ENCODE data around the gene KBTBD6. TPM values are rescaled to one million over a fixed set of nuclear protein-coding genes. Genes with fewer than 3 reads are reported as not detected.

KBTBD6 gene
- total RNA-seq, 2 donors from 2014 or later = 8.5 to 10.2 TPM

DNA sequence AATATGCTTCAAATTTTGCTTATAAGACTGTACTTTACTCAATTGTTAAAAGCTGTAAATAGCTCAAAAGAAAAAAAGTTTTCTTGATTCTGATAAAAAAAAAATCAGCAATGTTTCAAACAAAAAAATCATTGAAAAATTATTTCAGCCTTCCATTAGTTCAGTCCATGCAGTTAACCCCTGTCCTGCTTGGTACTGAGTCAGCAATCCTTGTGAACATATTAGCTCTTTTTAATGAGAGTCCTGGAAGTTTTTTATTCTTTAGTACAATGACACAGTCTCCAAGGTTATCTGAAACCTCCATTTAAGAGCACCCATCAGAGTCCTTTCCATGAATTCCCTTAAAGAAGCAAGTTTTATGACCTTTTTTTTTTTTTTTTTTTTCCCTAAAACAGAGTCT, 21.4 kb upstream of the KBTBD6 start:
- H3K4me1 ChIP-seq (ENCODE audit: control insufficient read depth, insufficient read depth, low read length) = no peaks in the 10 kb centered on the region
- peaks cover 28% of the 10 kb centered on the region for H3K36me3 Mint-ChIP-seq (ENCODE audit: low read depth)
- DNase-seq = no peak
- no peak overlapping the region for H3K4me3 ChIP-seq (ENCODE audit: low read length)
- no peaks in the 10 kb centered on the region for H3K27me3 Mint-ChIP-seq (ENCODE audit: insufficient read depth)
- no peak overlapping the region for H3K27ac Mint-ChIP-seq
- TF ChIP-seq, protein P1, sequence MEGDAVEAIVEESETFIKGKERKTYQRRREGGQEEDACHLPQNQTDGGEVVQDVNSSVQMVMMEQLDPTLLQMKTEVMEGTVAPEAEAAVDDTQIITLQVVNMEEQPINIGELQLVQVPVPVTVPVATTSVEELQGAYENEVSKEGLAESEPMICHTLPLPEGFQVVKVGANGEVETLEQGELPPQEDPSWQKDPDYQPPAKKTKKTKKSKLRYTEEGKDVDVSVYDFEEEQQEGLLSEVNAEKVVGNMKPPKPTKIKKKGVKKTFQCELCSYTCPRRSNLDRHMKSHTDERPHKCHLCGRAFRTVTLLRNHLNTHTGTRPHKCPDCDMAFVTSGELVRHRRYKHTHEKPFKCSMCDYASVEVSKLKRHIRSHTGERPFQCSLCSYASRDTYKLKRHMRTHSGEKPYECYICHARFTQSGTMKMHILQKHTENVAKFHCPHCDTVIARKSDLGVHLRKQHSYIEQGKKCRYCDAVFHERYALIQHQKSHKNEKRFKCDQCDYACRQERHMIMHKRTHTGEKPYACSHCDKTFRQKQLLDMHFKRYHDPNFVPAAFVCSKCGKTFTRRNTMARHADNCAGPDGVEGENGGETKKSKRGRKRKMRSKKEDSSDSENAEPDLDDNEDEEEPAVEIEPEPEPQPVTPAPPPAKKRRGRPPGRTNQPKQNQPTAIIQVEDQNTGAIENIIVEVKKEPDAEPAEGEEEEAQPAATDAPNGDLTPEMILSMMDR (conservative IDR thresholded peaks at IDR 0.05) = no peak
- H3K9me3 ChIP-seq (ENCODE audit: control insufficient read depth, low read length) = peaks cover 31% of the 10 kb centered on the region
- H3K36me3 ChIP-seq (ENCODE audit: control insufficient read depth, insufficient read depth, low read length) = no peaks in the 10 kb centered on the region
- H3K27me3 ChIP-seq (ENCODE audit: control insufficient read depth, insufficient read depth, low read length, poor library complexity, severe bottlenecking) = no peaks in the 10 kb centered on the region
- no peak overlapping the region for H3K27ac ChIP-seq (ENCODE audit: low read depth, low read length)
- H3K4me1 Mint-ChIP-seq = peaks cover 9% of the 10 kb centered on the region
- no peak overlapping the region for H3K9ac ChIP-seq (ENCODE audit: extremely low read depth, low read length, poor library complexity, severe bottlenecking)
- peaks cover 37% of the 10 kb centered on the region for H3K9me3 Mint-ChIP-seq
- no peak overlapping the region for H3K4me3 Mint-ChIP-seq

DNA sequence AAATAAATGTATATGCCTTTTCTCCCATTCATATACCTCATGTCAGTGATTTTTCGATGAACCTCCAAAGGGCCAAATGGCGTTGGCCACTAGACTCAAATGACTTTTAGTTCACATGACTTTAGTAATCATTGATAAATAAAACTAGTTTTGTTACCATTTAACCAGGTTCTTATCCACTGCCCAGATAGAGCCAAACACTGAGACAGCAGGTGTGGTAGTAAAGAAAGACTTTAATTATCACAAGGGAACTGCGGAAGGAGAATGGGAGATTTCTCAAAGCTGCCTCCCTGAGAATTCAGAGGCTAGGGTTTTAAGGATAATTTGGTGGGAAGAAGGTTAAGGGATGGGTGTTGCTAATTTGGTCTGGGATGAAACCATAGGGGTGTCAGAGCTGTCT, 19.4 kb upstream of the KBTBD6 start:
- no peak overlapping the region for H3K9ac ChIP-seq (ENCODE audit: extremely low read depth, low read length, poor library complexity, severe bottlenecking)
- H3K4me1 ChIP-seq (ENCODE audit: control insufficient read depth, insufficient read depth, low read length) = no peaks in the 10 kb centered on the region
- Mint-ChIP-seq H3K9me3 (peaks cover 56% of the 10 kb centered on the region), H3K27me3 (ENCODE audit: insufficient read depth) (no peaks in the 10 kb centered on the region), H3K4me1 (peaks cover 3% of the 10 kb centered on the region), H3K36me3 (ENCODE audit: low read depth) (peaks cover 45% of the 10 kb centered on the region), H3K4me3 (no peak overlapping the region), H3K27ac (no peak overlapping the region)
- H3K4me3 ChIP-seq (ENCODE audit: low read length) = no peak overlapping the region
- H3K27ac ChIP-seq (ENCODE audit: low read depth, low read length) = no peak overlapping the region
- no peaks in the 10 kb centered on the region for H3K27me3 ChIP-seq (ENCODE audit: control insufficient read depth, insufficient read depth, low read length, poor library complexity, severe bottlenecking)
- TF ChIP-seq, protein P1 (conservative IDR thresholded peaks at IDR 0.05) = no peak
- H3K36me3 ChIP-seq (ENCODE audit: control insufficient read depth, insufficient read depth, low read length) = no peaks in the 10 kb centered on the region
- H3K9me3 ChIP-seq (ENCODE audit: control insufficient read depth, low read length) = peaks cover 51% of the 10 kb centered on the region
- DNase-seq = no peak
- 100% methylated on average over 1 to 3 of the region's 3 CpGs for WGBS, 2 experiments (ENCODE audit: insufficient coverage in 1 of 2, insufficient read length in 1 of 2)

DNA sequence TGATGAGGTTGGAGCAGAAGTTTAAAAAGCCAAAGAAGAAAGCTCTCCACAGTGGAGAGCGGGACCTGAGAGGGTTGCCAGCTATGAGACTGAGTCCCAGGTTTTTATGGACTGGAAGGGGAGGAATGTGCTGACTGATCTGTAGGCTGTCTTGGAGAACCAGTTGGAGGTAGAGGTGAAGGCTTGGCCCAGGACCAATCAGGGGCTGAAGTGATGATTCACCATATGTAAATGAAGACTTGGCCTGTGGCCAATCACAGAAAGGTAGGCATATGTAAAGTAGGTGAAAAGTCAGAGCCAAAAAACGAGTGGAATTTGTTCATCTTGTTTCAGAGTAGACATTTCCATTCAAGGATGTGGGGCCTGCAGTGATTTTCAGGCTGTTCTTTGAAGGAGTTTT, 17.5 kb upstream of the KBTBD6 start:
- 93 to 100% methylated on average over 2 of the region's 2 CpGs for WGBS, 2 experiments (ENCODE audit: insufficient coverage in 1 of 2, insufficient read length in 1 of 2)
- Mint-ChIP-seq H3K9me3 (peaks cover 72% of the 10 kb centered on the region), H3K4me1 (no peaks in the 10 kb centered on the region), H3K36me3 (ENCODE audit: low read depth) (peaks cover 48% of the 10 kb centered on the region), H3K27ac (no peak overlapping the region), H3K4me3 (no peak overlapping the region), H3K27me3 (ENCODE audit: insufficient read depth) (no peaks in the 10 kb centered on the region)
- no peak for DNase-seq
- Histone ChIP-seq H3K27ac (ENCODE audit: low read depth, low read length) (no peak overlapping the region), H3K9me3 (ENCODE audit: control insufficient read depth, low read length) (peaks cover 65% of the 10 kb centered on the region), H3K36me3 (ENCODE audit: control insufficient read depth, insufficient read depth, low read length) (no peaks in the 10 kb centered on the region), H3K4me3 (ENCODE audit: low read length) (peak overlapping the region; percentile 61), H3K27me3 (ENCODE audit: control insufficient read depth, insufficient read depth, low read length, poor library complexity, severe bottlenecking) (no peaks in the 10 kb centered on the region), H3K9ac (ENCODE audit: extremely low read depth, low read length, poor library complexity, severe bottlenecking) (no peak overlapping the region), H3K4me1 (ENCODE audit: control insufficient read depth, insufficient read depth, low read length) (no peaks in the 10 kb centered on the region)
- TF ChIP-seq, protein P1 (conservative IDR thresholded peaks at IDR 0.05) = no peak

Measured in endodermal cell (in vitro differentiated cells).